SU-DHL-6 (cell line): ENCODE data around the gene GPAT3.

ENCODE experiments used
- H2AFZ ChIP-seq: fragments of 200-600 bp; sonication (generic); 2 replicates; pipeline ENCODE4 v1.6.1; 2014; ENCODE audit warnings: low read depth, mild to moderate bottlenecking, moderate library complexity, mixed read lengths, antibody characterized with exemption, low read length; ENCODE audit not compliant: severe bottlenecking
- H3F3A ChIP-seq: fragments of 200-600 bp; shearing (Covaris generic); 2 replicates; pipeline ENCODE4 v1.6.0; 2016; ENCODE audit warnings: antibody characterized with exemption, mild to moderate bottlenecking; ENCODE audit not compliant: insufficient read depth
- H3K27ac ChIP-seq: fragments of 200-600 bp; sonication (generic); 2 replicates; pipeline ENCODE4 v1.5.1; 2016; ENCODE audit warnings: low read depth, mild to moderate bottlenecking, low read length, moderate library complexity, mixed read lengths
- H3K27me3 ChIP-seq: fragments of 200-600 bp; sonication (generic), shearing (Covaris generic); 2 replicates; pipeline ENCODE4 v1.6.0; 2014; ENCODE audit warnings: mild to moderate bottlenecking, low read length
- H3K36me3 ChIP-seq: fragments of 200-600 bp; sonication (generic); 2 replicates; pipeline ENCODE4 v1.6.1; 2014; ENCODE audit warnings: mild to moderate bottlenecking, low read length, mixed read lengths
- H3K4me2 ChIP-seq: fragments of 300-600, 200-600 bp; shearing (Covaris generic), sonication (generic); 2 replicates; pipeline ENCODE4 v1.6.0; 2014; ENCODE audit warnings: low read length, low read depth, mild to moderate bottlenecking; ENCODE audit not compliant: poor library complexity, severe bottlenecking
- H3K4me3 ChIP-seq: fragments of 200-600 bp; sonication (generic); 2 replicates; pipeline ENCODE4 v1.5.1; 2014; ENCODE audit warnings: antibody characterized with exemption, low read length, mild to moderate bottlenecking, mixed read lengths; ENCODE audit not compliant: insufficient read depth, poor library complexity, severe bottlenecking
- H3K79me2 ChIP-seq: fragments of 200-600 bp; sonication (generic); 2 replicates; pipeline ENCODE4 v1.6.1; 2014; ENCODE audit warnings: mild to moderate bottlenecking, low read length, moderate library complexity; ENCODE audit not compliant: insufficient read depth
- H3K9ac ChIP-seq: fragments of 200-600 bp; sonication (generic); 2 replicates; pipeline ENCODE4 v1.7.0; 2014; ENCODE audit warnings: mild to moderate bottlenecking, low read length
- H3K9me2 ChIP-seq: fragments of 200-600 bp; sonication (generic); replicated peaks from 2 replicates; pipeline ENCODE4 v1.6.1; 2014; ENCODE audit warnings: low read length; ENCODE audit not compliant: insufficient read depth
- H3K9me3 ChIP-seq: fragments of 200-600 bp; sonication (generic); 2 replicates; pipeline ENCODE4 v1.6.1; 2014; ENCODE audit warnings: low read length, mixed read lengths; ENCODE audit not compliant: insufficient read depth
- H4K20me1 ChIP-seq: fragments of 200-600 bp; sonication (generic); 2 replicates; pipeline ENCODE4 v1.6.1; 2014; ENCODE audit warnings: low read depth, mild to moderate bottlenecking, antibody characterized with exemption, low read length, moderate library complexity, mixed read lengths
- CTCF ChIP-seq: fragments of 200-600 bp; sonication (generic); IDR thresholded peaks from one replicate; pipeline ENCODE4 v1.5.1; 2017; ENCODE audit warnings: antibody characterized with exemption, mild to moderate bottlenecking, low read length, moderate library complexity; ENCODE audit not compliant: insufficient read depth, poor library complexity, severe bottlenecking
- EZH2phosphoT487 ChIP-seq: fragments of 200-600 bp; sonication (generic), shearing (Covaris generic); conservative IDR thresholded peaks from 2 replicates; pipeline ENCODE4 v1.6.1; 2018; ENCODE audit warnings: mild to moderate bottlenecking, antibody characterized with exemption, low read length, moderate library complexity, mixed read lengths

Gene GPAT3

GRCh38 chr4:83609365-83609764 lies 73.5 kb downstream of the GPAT3 start:
- Histone ChIP-seq H3K36me3 (no peaks in the 10 kb centered on the region), H3K4me2 (no peak overlapping the region), H3F3A (no peaks in the 10 kb centered on the region), H3K4me3 (no peak overlapping the region), H3K79me2 (no peaks in the 10 kb centered on the region), H3K27me3 (no peaks in the 10 kb centered on the region), H2AFZ (no peak overlapping the region), H3K9me3 (no peaks in the 10 kb centered on the region), H3K9ac (no peak overlapping the region), H3K9me2 (no peaks in the 10 kb centered on the region), H4K20me1 (no peaks in the 10 kb centered on the region), H3K27ac (no peak overlapping the region)
- TF ChIP-seq EZH2phosphoT487 (no peak), CTCF (no peak)

GRCh38 chr4:83610729-83611128 lies 74.8 kb downstream of the GPAT3 start:
- no peaks in the 10 kb centered on the region for H3F3A ChIP-seq
- H3K27me3 ChIP-seq = no peaks in the 10 kb centered on the region
- no peak for TF ChIP-seq CTCF
- no peak for TF ChIP-seq EZH2phosphoT487
- H3K4me3 ChIP-seq = no peak overlapping the region
- no peaks in the 10 kb centered on the region for H4K20me1 ChIP-seq
- H3K4me2 ChIP-seq = no peak overlapping the region
- H3K9ac ChIP-seq = no peak overlapping the region
- no peak overlapping the region for H2AFZ ChIP-seq
- no peaks in the 10 kb centered on the region for H3K9me3 ChIP-seq
- no peak overlapping the region for H3K27ac ChIP-seq
- H3K79me2 ChIP-seq = no peaks in the 10 kb centered on the region
- no peaks in the 10 kb centered on the region for H3K9me2 ChIP-seq
- no peaks in the 10 kb centered on the region for H3K36me3 ChIP-seq

GRCh38 chr4:83613023-83613422 lies 77.1 kb downstream of the GPAT3 start:
- no peak overlapping the region for H3K9ac ChIP-seq
- H3K9me2 ChIP-seq = no peaks in the 10 kb centered on the region
- H4K20me1 ChIP-seq = no peaks in the 10 kb centered on the region
- no peak overlapping the region for H2AFZ ChIP-seq
- TF ChIP-seq EZH2phosphoT487 (no peak), CTCF (no peak)
- H3K4me2 ChIP-seq = no peak overlapping the region
- H3F3A ChIP-seq = no peaks in the 10 kb centered on the region
- no peaks in the 10 kb centered on the region for H3K36me3 ChIP-seq
- H3K79me2 ChIP-seq = no peaks in the 10 kb centered on the region
- H3K27ac ChIP-seq = no peak overlapping the region
- H3K4me3 ChIP-seq = no peak overlapping the region
- H3K9me3 ChIP-seq = no peaks in the 10 kb centered on the region
- no peaks in the 10 kb centered on the region for H3K27me3 ChIP-seq

GRCh38 chr4:83613994-83614393 lies 78.1 kb downstream of the GPAT3 start:
- no peaks in the 10 kb centered on the region for H4K20me1 ChIP-seq
- no peaks in the 10 kb centered on the region for H3K79me2 ChIP-seq
- H3K27ac ChIP-seq = no peak overlapping the region
- no peak overlapping the region for H3K4me2 ChIP-seq
- H3K9ac ChIP-seq = no peak overlapping the region
- H2AFZ ChIP-seq = no peak overlapping the region
- no peaks in the 10 kb centered on the region for H3K36me3 ChIP-seq
- H3F3A ChIP-seq = no peaks in the 10 kb centered on the region
- no peaks in the 10 kb centered on the region for H3K9me2 ChIP-seq
- H3K9me3 ChIP-seq = no peaks in the 10 kb centered on the region
- TF ChIP-seq CTCF = no peak
- TF ChIP-seq EZH2phosphoT487 = no peak
- no peak overlapping the region for H3K4me3 ChIP-seq
- no peaks in the 10 kb centered on the region for H3K27me3 ChIP-seq
